Measurements from ENCODE around the gene CCL13. TPM values are rescaled to one million over a fixed set of nuclear protein-coding genes. Genes with fewer than 3 reads are reported as not detected.

CCL13 gene
- total and polyA plus RNA-seq, 2 experiments from 2014 or later = not detected

DNA sequence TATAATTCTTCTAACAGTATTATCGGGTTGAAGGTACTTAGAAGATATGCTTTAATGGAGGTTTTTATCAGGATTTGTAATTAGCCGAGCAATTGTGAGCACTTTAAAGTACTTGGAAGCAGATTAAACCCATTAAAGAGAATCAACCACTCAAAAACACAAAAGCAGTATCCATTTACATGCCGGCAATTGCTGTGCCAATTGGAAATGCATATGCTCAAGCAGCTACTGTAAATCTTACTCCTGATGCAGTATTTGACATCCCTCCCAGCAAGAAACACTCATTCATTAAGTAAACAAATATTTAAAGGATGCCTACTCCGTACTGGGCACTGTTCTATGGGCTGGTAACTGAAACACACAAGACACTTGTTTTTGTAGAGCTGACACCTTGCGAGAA is 18.2 kb downstream of the CCL13 start:
- Histone ChIP-seq H2AFZ (no peak overlapping the region), H3K4me2 (no peak overlapping the region), H3K9me2 (replicated peaks; ENCODE audit: insufficient read depth) (no peaks in the 10 kb centered on the region), H3K27ac (no peak overlapping the region), H3K4me3 (no peak overlapping the region), H3K27me3 (no peaks in the 10 kb centered on the region), H3K79me2 (no peaks in the 10 kb centered on the region), H3K9me3 (ENCODE audit: low read depth) (no peaks in the 10 kb centered on the region), H3K4me1 (ENCODE audit: insufficient read depth) (peaks cover 11% of the 10 kb centered on the region), H3K36me3 (replicated peaks; ENCODE audit: insufficient read depth, low read depth) (no peaks in the 10 kb centered on the region), H4K20me1 (ENCODE audit: insufficient read depth, poor library complexity, severe bottlenecking) (no peaks in the 10 kb centered on the region)
- no peak for DNase-seq (ENCODE audit: low spot score)
- TF ChIP-seq EZH2 (IDR thresholded peaks at IDR 0.05; ENCODE audit: borderline replicate concordance) (no peak), CTCF (IDR thresholded peaks at IDR 0.05; ENCODE audit: poor library complexity) (no peak)
- WGBS (ENCODE audit: low lambda C conversion rate, missing lambda C conversion rate) = 71% methylated on average over 5 of the region's 5 CpGs

DNA sequence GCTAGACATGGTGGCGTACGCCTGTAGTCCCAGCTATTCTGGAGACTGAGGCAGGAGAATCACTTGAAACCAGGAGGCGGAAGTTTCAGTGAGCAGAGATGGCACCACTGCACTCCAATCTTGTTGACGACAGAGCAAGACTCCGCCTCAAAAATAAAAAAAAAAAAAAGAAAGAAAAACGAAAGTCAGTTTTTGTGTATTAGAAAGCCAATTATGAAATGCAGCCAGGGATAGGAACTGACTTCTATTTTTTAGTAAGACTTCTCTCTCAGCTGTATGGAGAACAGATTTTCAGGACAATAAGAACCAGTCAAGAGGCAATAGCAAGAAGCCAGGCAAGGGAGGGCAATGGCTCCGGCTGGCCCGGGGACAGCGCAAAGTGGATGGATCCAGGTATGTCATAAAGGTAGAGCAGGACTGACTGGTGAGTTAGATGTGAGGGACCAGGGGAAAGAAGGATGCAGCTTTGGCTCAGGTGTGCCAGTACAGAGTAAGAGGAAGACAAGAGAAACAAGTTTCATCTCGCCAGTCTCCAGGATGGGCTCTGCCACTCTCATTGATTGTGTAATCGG is 19.2 kb downstream of the CCL13 start:
- 95% methylated on average over 11 of the region's 11 CpGs for WGBS (ENCODE audit: low lambda C conversion rate, missing lambda C conversion rate)
- H3K27me3 ChIP-seq = no peaks in the 10 kb centered on the region
- DNase-seq (ENCODE audit: low spot score) = no peak

DNA sequence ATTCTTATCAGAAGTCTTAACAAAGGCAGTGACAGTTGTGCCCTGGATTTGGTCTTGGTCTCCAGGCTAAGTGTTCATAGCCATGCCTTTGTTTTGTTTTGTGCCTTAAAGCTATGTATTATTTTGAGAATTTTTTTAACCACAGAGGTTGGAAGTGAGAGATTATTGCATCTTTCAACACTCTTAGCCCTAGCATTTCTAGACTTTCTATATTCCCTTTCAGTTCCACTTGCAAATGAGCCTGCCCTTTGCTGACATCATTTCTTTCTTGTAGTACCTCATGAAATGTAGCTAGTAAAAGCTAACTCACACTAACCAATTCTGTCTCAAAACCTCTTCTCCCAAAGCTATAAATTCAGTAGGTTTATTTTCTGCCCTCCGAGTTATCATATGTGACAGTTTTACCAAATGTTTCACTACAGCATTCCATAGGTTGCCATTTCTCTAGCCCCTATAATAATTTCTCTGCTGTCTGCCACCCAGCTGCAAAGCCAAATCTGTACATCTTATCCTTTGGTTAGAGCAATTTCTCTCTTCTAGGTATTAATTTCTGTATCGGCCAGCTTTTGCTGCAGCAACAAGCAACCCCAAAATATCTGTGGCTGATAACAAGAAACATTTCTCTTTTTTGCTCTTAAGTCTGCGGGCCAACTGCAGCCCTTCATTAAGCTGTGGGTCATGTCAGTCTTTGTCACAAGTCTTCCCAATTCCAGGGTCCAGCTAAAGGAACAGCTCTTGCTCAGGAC is 21.0 kb downstream of the CCL13 start:
- Histone ChIP-seq H3K79me2 (no peaks in the 10 kb centered on the region), H3K9me3 (ENCODE audit: low read depth) (no peaks in the 10 kb centered on the region), H4K20me1 (ENCODE audit: insufficient read depth, poor library complexity, severe bottlenecking) (no peaks in the 10 kb centered on the region), H3K4me3 (no peak overlapping the region), H2AFZ (no peak overlapping the region), H3K9me2 (replicated peaks; ENCODE audit: insufficient read depth) (no peaks in the 10 kb centered on the region), H3K36me3 (replicated peaks; ENCODE audit: insufficient read depth, low read depth) (no peaks in the 10 kb centered on the region), H3K27me3 (no peaks in the 10 kb centered on the region), H3K4me2 (no peak overlapping the region), H3K27ac (no peak overlapping the region), H3K4me1 (ENCODE audit: insufficient read depth) (no peaks in the 10 kb centered on the region)
- no peak for DNase-seq (ENCODE audit: low spot score)
- TF ChIP-seq CTCF (IDR thresholded peaks at IDR 0.05; ENCODE audit: poor library complexity) (no peak), EZH2phosphoT487 (IDR thresholded peaks at IDR 0.05; ENCODE audit: low read depth, severe bottlenecking, unreplicated experiment) (no peak), EZH2 (IDR thresholded peaks at IDR 0.05; ENCODE audit: borderline replicate concordance) (no peak)
- WGBS (ENCODE audit: low lambda C conversion rate, missing lambda C conversion rate) = 90% methylated on average over 3 of the region's 3 CpGs

More for the DNA sequence above, 19.2 kb downstream of the CCL13 start:
- Histone ChIP-seq H4K20me1 (ENCODE audit: insufficient read depth, poor library complexity, severe bottlenecking) (no peaks in the 10 kb centered on the region), H3K9me2 (replicated peaks; ENCODE audit: insufficient read depth) (no peaks in the 10 kb centered on the region), H3K4me1 (ENCODE audit: insufficient read depth) (peaks cover 11% of the 10 kb centered on the region), H3K4me2 (no peak overlapping the region), H3K79me2 (no peaks in the 10 kb centered on the region), H3K9me3 (ENCODE audit: low read depth) (no peaks in the 10 kb centered on the region), H2AFZ (no peak overlapping the region), H3K36me3 (replicated peaks; ENCODE audit: insufficient read depth, low read depth) (no peaks in the 10 kb centered on the region), H3K4me3 (no peak overlapping the region), H3K27ac (no peak overlapping the region)
- no peak for TF ChIP-seq CTCF (IDR thresholded peaks at IDR 0.05; ENCODE audit: poor library complexity)
- no peak for TF ChIP-seq EZH2 (IDR thresholded peaks at IDR 0.05; ENCODE audit: borderline replicate concordance)
- no peak for TF ChIP-seq EZH2phosphoT487 (IDR thresholded peaks at IDR 0.05; ENCODE audit: low read depth, severe bottlenecking, unreplicated experiment)

Measured in hepatocyte (in vitro differentiated cells).